HEK293 (cell line): ENCODE measurements around the gene P2RX6.
A peak's percentile ranks its signal among the peaks of the same experiment; 100 is the strongest.

Source experiments
- GLIS2 ChIP-seq: fragments of 450-650 bp; formaldehyde crosslinking; IDR thresholded peaks from 2 replicates; pipeline ENCODE4 v1.5.1; 2016; ENCODE audit warnings: missing biosample characterization, missing genetic modification characterization
- INSM2 ChIP-seq: fragments of 450-650 bp; formaldehyde crosslinking; IDR thresholded peaks from 2 replicates; pipeline ENCODE4 v1.5.1; 2016; ENCODE audit warnings: missing biosample characterization, missing genetic modification characterization
- KLF17 ChIP-seq: fragments of 450-650 bp; formaldehyde crosslinking; IDR thresholded peaks from 2 replicates; pipeline ENCODE4 v1.5.1; 2016; ENCODE audit warnings: missing biosample characterization, missing genetic modification characterization
- MYNN ChIP-seq: fragments of 450-650 bp; formaldehyde crosslinking; IDR thresholded peaks from 2 replicates; pipeline ENCODE4 v1.5.1; 2016; ENCODE audit warnings: missing biosample characterization, missing genetic modification characterization, borderline replicate concordance
- SCRT1 ChIP-seq: fragments of 450-650 bp; formaldehyde crosslinking; IDR thresholded peaks from 2 replicates; pipeline ENCODE4 v1.5.1; 2016; ENCODE audit warnings: missing biosample characterization, missing genetic modification characterization, borderline replicate concordance
- SCRT2 ChIP-seq: fragments of 450-650 bp; formaldehyde crosslinking; IDR thresholded peaks from 2 replicates; pipeline ENCODE4 v1.5.1; 2016; ENCODE audit warnings: missing biosample characterization, missing genetic modification characterization
- ZBTB10 ChIP-seq: fragments of 450-650 bp; formaldehyde crosslinking; IDR thresholded peaks from 2 replicates; pipeline ENCODE4 v1.5.1; 2016; ENCODE audit warnings: missing biosample characterization, missing genetic modification characterization
- ZBTB44 ChIP-seq: fragments of 450-650 bp; IDR thresholded peaks from 2 replicates; pipeline ENCODE4 v1.5.1; 2018; ENCODE audit warnings: missing biosample characterization, mild to moderate bottlenecking, missing genetic modification characterization
- ZFHX2 ChIP-seq: fragments of 450-650 bp; formaldehyde crosslinking; conservative IDR thresholded peaks from 2 replicates; pipeline ENCODE4 v1.5.1; 2016; ENCODE audit warnings: missing biosample characterization, missing genetic modification characterization
- ZIC2 ChIP-seq: fragments of 450-650 bp; formaldehyde crosslinking; IDR thresholded peaks from 2 replicates; pipeline ENCODE4 v1.5.1; 2016; ENCODE audit warnings: missing biosample characterization, missing genetic modification characterization
- ZNF157 ChIP-seq: fragments of 450-650 bp; formaldehyde crosslinking; IDR thresholded peaks from 2 replicates; pipeline ENCODE4 v1.5.1; 2016; ENCODE audit warnings: missing biosample characterization, missing genetic modification characterization
- ZNF184 ChIP-seq: fragments of 450-650 bp; IDR thresholded peaks from 2 replicates; pipeline ENCODE4 v1.5.1; 2018; ENCODE audit warnings: missing biosample characterization, mild to moderate bottlenecking, missing genetic modification characterization
- ZNF26 ChIP-seq: fragments of 450-650 bp; formaldehyde crosslinking; IDR thresholded peaks from 2 replicates; pipeline ENCODE4 v1.5.1; 2016; ENCODE audit warnings: missing biosample characterization, missing genetic modification characterization
- ZNF341 ChIP-seq: fragments of 450-650 bp; formaldehyde crosslinking; IDR thresholded peaks from 2 replicates; pipeline ENCODE4; 2016; ENCODE audit warnings: low read depth, missing biosample characterization, missing genetic modification characterization
- ZNF423 ChIP-seq: fragments of 450-650 bp; formaldehyde crosslinking; IDR thresholded peaks from 2 replicates; pipeline ENCODE4 v1.5.1; 2016; ENCODE audit warnings: missing biosample characterization, missing genetic modification characterization
- ZNF529 ChIP-seq: fragments of 450-650 bp; formaldehyde crosslinking; IDR thresholded peaks from 2 replicates; pipeline ENCODE4 v1.5.1; 2017; ENCODE audit warnings: missing genetic modification characterization, missing biosample characterization; ENCODE audit not compliant: insufficient replicate concordance
- ZNF596 ChIP-seq: fragments of 450-650 bp; IDR thresholded peaks from 2 replicates; pipeline ENCODE4 v1.5.0; 2018; ENCODE audit warnings: missing biosample characterization, mild to moderate bottlenecking, missing genetic modification characterization, moderate library complexity
- ZNF777 ChIP-seq: fragments of 450-650 bp; formaldehyde crosslinking; IDR thresholded peaks from 2 replicates; pipeline ENCODE4 v1.5.1; 2017; ENCODE audit warnings: missing biosample characterization, missing genetic modification characterization, borderline replicate concordance

P2RX6 gene

GRCh38 chr22:21045585-21046294, 30.8 kb downstream of the P2RX6 start, which contains the start of gene LRRC74B (continued):
- no peak for TF ChIP-seq ZNF26
- TF ChIP-seq ZNF423 (tag by site-specific recombination): no peak
- no peak for TF ChIP-seq KLF17 (tag by site-specific recombination)
- TF ChIP-seq ZBTB10 (tag by site-specific recombination): no peak
- peak; percentile 51 for TF ChIP-seq ZBTB44 (tag by site-specific recombination)
- no peak for TF ChIP-seq ZNF184 (tag by site-specific recombination)
- no peak for TF ChIP-seq ZNF596 (tag by site-specific recombination)
- TF ChIP-seq ZFHX2 (tag by site-specific recombination): no peak
- TF ChIP-seq ZIC2 (tag by site-specific recombination): peak; percentile 72
- TF ChIP-seq ZNF777 (tag by site-specific recombination): no peak
- peak; percentile 100 for TF ChIP-seq MYNN
- TF ChIP-seq GLIS2: peak; percentile 75
- peak; percentile 84; the same call in 1 of the 2 replicates for TF ChIP-seq SCRT1 (tag by site-specific recombination)
- TF ChIP-seq ZNF157 (tag by site-specific recombination): no peak
- peak; percentile 95 for TF ChIP-seq SCRT2 (tag by site-specific recombination)
- TF ChIP-seq ZNF341 (tag by site-specific recombination): peak; percentile 97
- TF ChIP-seq ZNF529 (tag by site-specific recombination): no peak
- no peak for TF ChIP-seq INSM2 (tag by site-specific recombination)
